ENCODE data around the gene ZNF574. TPM values are rescaled to one million over a fixed set of nuclear protein-coding genes. Genes with fewer than 3 reads are reported as not detected.
"Not testable (repeated sequence)": the region's sequence is repeated elsewhere in the genome, so short reads cannot be mapped to it uniquely, and the experiment has no call there.

ZNF574 gene
- total RNA-seq, 1 donor from 2014 or later: 7.1 TPM

GRCh38 chr19:42034640-42035391 is 41.1 kb upstream of the ZNF574 start:
- H3K4me3 ChIP-seq (ENCODE audit: low read depth, low read length); H3K36me3 ChIP-seq (ENCODE audit: control insufficient read depth, insufficient read depth, low read length); H3K27me3 ChIP-seq (ENCODE audit: control insufficient read depth, insufficient read depth, low read length); FAIRE-seq: not testable (repeated sequence)
- TF ChIP-seq CTCF (IDR thresholded peaks at IDR 0.05; ENCODE audit: insufficient read depth, low read length, severe bottlenecking): peak; percentile 82
- peak; percentile 56 for DNase-seq (ENCODE audit: low read depth)

- no peak for FAIRE-seq
- Histone ChIP-seq H3K27me3 (ENCODE audit: control insufficient read depth, insufficient read depth, low read length) (no peaks in the 10 kb centered on the region), H3K36me3 (ENCODE audit: control insufficient read depth, insufficient read depth, low read length) (no peaks in the 10 kb centered on the region), H3K4me3 (ENCODE audit: low read depth, low read length) (no peak overlapping the region)
- TF ChIP-seq CTCF (IDR thresholded peaks at IDR 0.05; ENCODE audit: insufficient read depth, low read length, severe bottlenecking): no peak
- DNase-seq (ENCODE audit: low read depth): no peak
Measured at GRCh38 chr19:42037649-42038048, 38.3 kb upstream of the ZNF574 start.

- no peak for TF ChIP-seq CTCF (IDR thresholded peaks at IDR 0.05; ENCODE audit: insufficient read depth, low read length, severe bottlenecking)
- no peaks in the 10 kb centered on the region for H3K36me3 ChIP-seq (ENCODE audit: control insufficient read depth, insufficient read depth, low read length)
- FAIRE-seq: no peak
- H3K27me3 ChIP-seq (ENCODE audit: control insufficient read depth, insufficient read depth, low read length): no peaks in the 10 kb centered on the region
- no peak for DNase-seq (ENCODE audit: low read depth)
- no peak overlapping the region for H3K4me3 ChIP-seq (ENCODE audit: low read depth, low read length)
Measured at GRCh38 chr19:42038666-42039065, 37.3 kb upstream of the ZNF574 start.

- no peaks in the 10 kb centered on the region for H3K36me3 ChIP-seq (ENCODE audit: control insufficient read depth, insufficient read depth, low read length)
- no peak for DNase-seq (ENCODE audit: low read depth)
- TF ChIP-seq CTCF (IDR thresholded peaks at IDR 0.05; ENCODE audit: insufficient read depth, low read length, severe bottlenecking): no peak
- no peak overlapping the region for H3K4me3 ChIP-seq (ENCODE audit: low read depth, low read length)
- no peak for FAIRE-seq
- H3K27me3 ChIP-seq (ENCODE audit: control insufficient read depth, insufficient read depth, low read length): no peaks in the 10 kb centered on the region
Measured at GRCh38 chr19:42040031-42040430, 35.9 kb upstream of the ZNF574 start.

- not testable (repeated sequence) for FAIRE-seq; DNase-seq (ENCODE audit: low read depth); H3K27me3 ChIP-seq (ENCODE audit: control insufficient read depth, insufficient read depth, low read length); H3K36me3 ChIP-seq (ENCODE audit: control insufficient read depth, insufficient read depth, low read length); H3K4me3 ChIP-seq (ENCODE audit: low read depth, low read length)
Measured at GRCh38 chr19:42040491-42040890, 35.5 kb upstream of the ZNF574 start.

GRCh38 chr19:42042455-42043170 is 33.4 kb upstream of the ZNF574 start:
- H3K36me3 ChIP-seq (ENCODE audit: control insufficient read depth, insufficient read depth, low read length): no peaks in the 10 kb centered on the region
- DNase-seq (ENCODE audit: low read depth): no peak
- FAIRE-seq: no peak
- no peak for TF ChIP-seq CTCF (IDR thresholded peaks at IDR 0.05; ENCODE audit: insufficient read depth, low read length, severe bottlenecking)
- no peaks in the 10 kb centered on the region for H3K27me3 ChIP-seq (ENCODE audit: control insufficient read depth, insufficient read depth, low read length)
- H3K4me3 ChIP-seq (ENCODE audit: low read depth, low read length): no peak overlapping the region
